Uterus (tissue), 2 donors: ENCODE results near the gene SLC5A4.

Experiments
- CTCF ChIP-seq, 4 experiments: fragments of 200-600 bp in 2 of 4; fragments of 450-650 bp in 2 of 4; sonication (generic) in 2 of 4; IDR thresholded peaks; one replicate each; pipeline ENCODE4 v1.5.1; 2016 to 2019; ENCODE audit warnings: antibody characterized with exemption in 4 of 4, mild to moderate bottlenecking in 2 of 4, moderate library complexity in 1 of 4
- POLR2A ChIP-seq, 2 donors: fragments of 450-650 bp; IDR thresholded peaks; one replicate each; pipeline ENCODE4 v1.6.1; 2016; ENCODE audit warnings: antibody characterized with exemption in 2 of 2, mild to moderate bottlenecking in 1 of 2, moderate library complexity in 1 of 2

GRCh38 chr22:32271389-32271788 lies 16.2 kb upstream of the SLC5A4 start:
- TF ChIP-seq CTCF (IDR thresholded peaks at IDR 0.05) = no peak
- TF ChIP-seq POLR2A (IDR thresholded peaks at IDR 0.05) = no peak
